GM08714 (cell line): ENCODE measurements around the gene PLOD3.
"Not testable (repeated sequence)": the region's sequence is repeated elsewhere in the genome, so short reads cannot be mapped to it uniquely, and the experiment has no call there.

Experiments
- H3K4me3 ChIP-seq: fragments of 200-500 bp; sonication (Bioruptor generic); 2 replicates; pipeline ENCODE4 v1.5.1; 2014; ENCODE audit warnings: mild to moderate bottlenecking, low read length, inconsistent platforms
- ZNF274 ChIP-seq: IDR thresholded peaks from 2 replicates; pipeline ENCODE4 v1.6.1; 2012; ENCODE audit warnings: mild to moderate bottlenecking, low read depth, low read length

Gene PLOD3

GRCh38 chr7:101210143-101210542 lies 7.2 kb downstream of the PLOD3 start:
- no peak for TF ChIP-seq ZNF274
- H3K4me3 ChIP-seq: no peak overlapping the region

GRCh38 chr7:101208794-101209193 lies 8.6 kb downstream of the PLOD3 start:
- TF ChIP-seq ZNF274: no peak
- H3K4me3 ChIP-seq: no peak overlapping the region

GRCh38 chr7:101207459-101207858 lies 9.9 kb downstream of the PLOD3 start:
- no peak overlapping the region for H3K4me3 ChIP-seq
- TF ChIP-seq ZNF274: no peak

GRCh38 chr7:101206665-101207042 lies 10.7 kb downstream of the PLOD3 start:
- TF ChIP-seq ZNF274: no peak
- no peak overlapping the region for H3K4me3 ChIP-seq

- H3K4me3 ChIP-seq: no peak overlapping the region
- no peak for TF ChIP-seq ZNF274
Observed at GRCh38 chr7:101205901-101206664, 11.3 kb downstream of the PLOD3 start.

- H3K4me3 ChIP-seq: not testable (repeated sequence)
Observed at GRCh38 chr7:101203740-101204738, 13.3 kb downstream of the PLOD3 start.

- no peak for TF ChIP-seq ZNF274
- no peak overlapping the region for H3K4me3 ChIP-seq
Observed at GRCh38 chr7:101202603-101202918, 14.8 kb downstream of the PLOD3 start.

- H3K4me3 ChIP-seq: no peak overlapping the region
- no peak for TF ChIP-seq ZNF274
Observed at GRCh38 chr7:101201695-101202602, 15.4 kb downstream of the PLOD3 start.

- no peak for TF ChIP-seq ZNF274
- no peak within 1 kb of the TSS for H3K4me3 ChIP-seq
Observed at GRCh38 chr7:101200862-101201599, 16.4 kb downstream of the PLOD3 start, which contains the start of gene MOGAT3. TSS of gene MOGAT3 (minus strand) at chr7:101201036. CDS start at chr7:101200854, 182 bp downstream.

- no peak for TF ChIP-seq ZNF274
- H3K4me3 ChIP-seq: no peak overlapping the region
Observed at GRCh38 chr7:101200504-101200861, 16.9 kb downstream of the PLOD3 start.

GRCh38 chr7:101199522-101199921 lies 17.9 kb downstream of the PLOD3 start:
- H3K4me3 ChIP-seq: not testable (repeated sequence)

- no peak for TF ChIP-seq ZNF274
- H3K4me3 ChIP-seq: no peak overlapping the region
Observed at GRCh38 chr7:101198476-101198875, 18.9 kb downstream of the PLOD3 start.

- TF ChIP-seq ZNF274: no peak
- H3K4me3 ChIP-seq: no peak overlapping the region
Observed at GRCh38 chr7:101197991-101198390, 19.4 kb downstream of the PLOD3 start.

GRCh38 chr7:101195884-101196283 lies 21.5 kb downstream of the PLOD3 start:
- no peak for TF ChIP-seq ZNF274

More at GRCh38 chr7:101195884-101196283, 21.5 kb downstream of the PLOD3 start:
- H3K4me3 ChIP-seq: no peak overlapping the region
